ENCODE measurements around the gene GAD2.

GAD2 gene

DNA sequence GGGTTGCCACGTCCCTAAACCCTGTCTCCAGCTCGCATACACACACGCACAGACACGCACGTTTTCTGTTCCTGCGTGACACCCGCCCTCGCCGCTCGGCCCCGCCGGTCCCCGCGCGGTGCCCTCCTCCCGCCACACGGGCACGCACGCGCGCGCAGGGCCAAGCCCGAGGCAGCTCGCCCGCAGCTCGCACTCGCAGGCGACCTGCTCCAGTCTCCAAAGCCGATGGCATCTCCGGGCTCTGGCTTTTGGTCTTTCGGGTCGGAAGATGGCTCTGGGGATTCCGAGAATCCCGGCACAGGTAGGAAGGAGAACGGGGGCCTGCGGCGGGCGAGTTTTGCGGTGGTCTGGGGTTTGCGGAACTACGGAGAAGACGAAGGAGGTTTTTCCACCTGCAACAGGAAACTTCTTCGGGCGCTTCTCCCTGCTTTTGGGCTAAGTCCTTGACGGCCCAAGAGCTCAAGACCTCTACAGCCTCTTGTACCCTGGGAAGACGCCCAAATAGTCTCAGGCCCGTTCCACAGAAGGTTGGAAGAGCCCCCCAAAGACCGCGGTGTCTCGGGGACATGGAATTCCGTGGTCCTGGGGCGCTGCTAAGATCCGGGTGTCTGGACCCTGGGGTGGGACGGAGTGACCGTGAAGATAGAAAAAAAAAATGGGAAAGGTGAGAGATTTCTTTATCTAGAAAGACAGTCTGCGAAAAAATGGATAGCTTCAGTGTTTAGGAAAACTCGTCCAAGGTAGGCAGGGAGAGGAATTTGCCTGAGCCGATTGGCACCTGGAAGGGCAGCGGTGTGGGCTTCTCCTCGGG, at the start of gene GAD2:
Gene GAD2, plus strand, starts transcription at position 190 of the 811 bp plus-strand sequence. Its CDS starts 36 bp downstream, at position 226.
- Histone ChIP-seq H3F3A (ENCODE audit: insufficient read depth, low read length) (no peaks in the 10 kb centered on the region), H3K27ac (ENCODE audit: low read length) (no peak within 1 kb of the TSS), H3K4me1 (ENCODE audit: low read length) (no peaks in the 10 kb centered on the region), H3K9ac (ENCODE audit: low read length) (no peak within 1 kb of the TSS), H3K27me3 (replicated peaks; ENCODE audit: insufficient read depth, low read length) (no peaks in the 10 kb centered on the region), H4K20me1 (ENCODE audit: insufficient read depth, low read length) (no peaks in the 10 kb centered on the region), H3K4me2 (ENCODE audit: low read depth, low read length) (no peak within 1 kb of the TSS), H3K4me3 (ENCODE audit: low read length) (no peak within 1 kb of the TSS), H3K36me3 (replicated peaks; ENCODE audit: insufficient read depth, low read length) (no peaks in the 10 kb centered on the region), H3K9me3 (replicated peaks; ENCODE audit: insufficient read depth, low read length) (no peaks in the 10 kb centered on the region), H3K79me2 (ENCODE audit: low read length) (no peaks in the 10 kb centered on the region), H3K9me2 (replicated peaks; ENCODE audit: insufficient read depth, low read length) (no peaks in the 10 kb centered on the region), H2AFZ (ENCODE audit: low read length) (no peak within 1 kb of the TSS)
- DNase-seq: no peak
- TF ChIP-seq, protein P1, sequence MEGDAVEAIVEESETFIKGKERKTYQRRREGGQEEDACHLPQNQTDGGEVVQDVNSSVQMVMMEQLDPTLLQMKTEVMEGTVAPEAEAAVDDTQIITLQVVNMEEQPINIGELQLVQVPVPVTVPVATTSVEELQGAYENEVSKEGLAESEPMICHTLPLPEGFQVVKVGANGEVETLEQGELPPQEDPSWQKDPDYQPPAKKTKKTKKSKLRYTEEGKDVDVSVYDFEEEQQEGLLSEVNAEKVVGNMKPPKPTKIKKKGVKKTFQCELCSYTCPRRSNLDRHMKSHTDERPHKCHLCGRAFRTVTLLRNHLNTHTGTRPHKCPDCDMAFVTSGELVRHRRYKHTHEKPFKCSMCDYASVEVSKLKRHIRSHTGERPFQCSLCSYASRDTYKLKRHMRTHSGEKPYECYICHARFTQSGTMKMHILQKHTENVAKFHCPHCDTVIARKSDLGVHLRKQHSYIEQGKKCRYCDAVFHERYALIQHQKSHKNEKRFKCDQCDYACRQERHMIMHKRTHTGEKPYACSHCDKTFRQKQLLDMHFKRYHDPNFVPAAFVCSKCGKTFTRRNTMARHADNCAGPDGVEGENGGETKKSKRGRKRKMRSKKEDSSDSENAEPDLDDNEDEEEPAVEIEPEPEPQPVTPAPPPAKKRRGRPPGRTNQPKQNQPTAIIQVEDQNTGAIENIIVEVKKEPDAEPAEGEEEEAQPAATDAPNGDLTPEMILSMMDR (IDR thresholded peaks at IDR 0.05; ENCODE audit: low read length): no peak
- TF ChIP-seq EZH2phosphoT487 (IDR thresholded peaks at IDR 0.05; ENCODE audit: low read length) (no peak), EZH2 (optimal IDR thresholded peaks at IDR 0.05; ENCODE audit: low read depth, low read length) (no peak)

DNA sequence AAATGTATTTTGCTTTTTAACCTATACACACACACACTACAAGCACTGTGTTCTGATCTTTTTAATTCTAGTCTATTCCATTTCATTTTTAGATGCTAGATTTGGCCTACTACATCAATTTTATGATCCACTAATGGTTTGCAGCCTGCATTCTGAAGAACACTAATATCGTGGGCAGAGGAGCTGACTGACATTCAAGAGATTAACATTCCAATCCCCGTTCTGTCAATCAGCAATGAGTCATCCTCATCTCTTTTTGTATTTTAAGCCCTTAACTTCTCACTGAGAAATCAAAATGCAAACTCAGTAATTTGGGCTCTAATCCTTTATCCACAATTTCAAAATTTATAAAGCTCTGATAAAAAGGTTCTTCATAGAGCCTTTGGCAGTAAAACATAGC, 47.1 kb upstream of the GAD2 start:
- Histone ChIP-seq H3K9ac (ENCODE audit: low read length) (no peak overlapping the region), H3K27me3 (replicated peaks; ENCODE audit: insufficient read depth, low read length) (no peaks in the 10 kb centered on the region), H4K20me1 (ENCODE audit: insufficient read depth, low read length) (no peaks in the 10 kb centered on the region), H2AFZ (ENCODE audit: low read length) (no peak overlapping the region), H3K9me3 (replicated peaks; ENCODE audit: insufficient read depth, low read length) (no peaks in the 10 kb centered on the region), H3K4me1 (ENCODE audit: low read length) (no peaks in the 10 kb centered on the region), H3K4me2 (ENCODE audit: low read depth, low read length) (no peak overlapping the region), H3K27ac (ENCODE audit: low read length) (no peak overlapping the region), H3K4me3 (ENCODE audit: low read length) (no peak overlapping the region), H3K79me2 (ENCODE audit: low read length) (no peaks in the 10 kb centered on the region), H3F3A (ENCODE audit: insufficient read depth, low read length) (no peaks in the 10 kb centered on the region), H3K36me3 (replicated peaks; ENCODE audit: insufficient read depth, low read length) (no peaks in the 10 kb centered on the region), H3K9me2 (replicated peaks; ENCODE audit: insufficient read depth, low read length) (no peaks in the 10 kb centered on the region)
- DNase-seq: no peak
- TF ChIP-seq EZH2phosphoT487 (IDR thresholded peaks at IDR 0.05; ENCODE audit: low read length) (no peak), EZH2 (optimal IDR thresholded peaks at IDR 0.05; ENCODE audit: low read depth, low read length) (no peak)
- TF ChIP-seq, protein P1 (IDR thresholded peaks at IDR 0.05; ENCODE audit: low read length): no peak

DNA sequence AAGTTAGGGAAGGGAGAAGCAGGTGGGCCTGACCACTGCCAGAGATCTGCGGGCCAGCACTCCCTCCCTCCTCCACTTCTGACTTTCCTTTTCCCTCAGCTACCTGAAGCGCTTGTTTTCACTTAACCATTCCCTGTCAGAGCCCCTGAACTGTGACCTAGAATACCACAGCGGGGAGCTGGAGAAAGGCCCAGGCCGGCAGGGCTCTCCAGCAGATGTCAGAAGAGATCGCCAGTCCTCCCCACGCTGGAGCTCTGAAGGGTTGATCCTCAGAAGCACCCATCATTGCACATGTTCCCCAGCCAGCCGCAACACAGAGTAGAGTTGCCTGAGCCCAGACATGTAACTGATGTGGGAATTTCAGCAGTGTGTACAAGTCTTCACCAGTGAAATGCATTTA, 44.4 kb upstream of the GAD2 start:
- no peak overlapping the region for H2AFZ ChIP-seq (ENCODE audit: low read length)
- no peaks in the 10 kb centered on the region for H3K36me3 ChIP-seq (replicated peaks; ENCODE audit: insufficient read depth, low read length)
- H3K9me3 ChIP-seq (replicated peaks; ENCODE audit: insufficient read depth, low read length): no peaks in the 10 kb centered on the region
- no peak overlapping the region for H3K4me3 ChIP-seq (ENCODE audit: low read length)
- no peak overlapping the region for H3K27ac ChIP-seq (ENCODE audit: low read length)
- H3K4me2 ChIP-seq (ENCODE audit: low read depth, low read length): no peak overlapping the region
- H3F3A ChIP-seq (ENCODE audit: insufficient read depth, low read length): no peaks in the 10 kb centered on the region
- TF ChIP-seq, protein P1 (IDR thresholded peaks at IDR 0.05; ENCODE audit: low read length): no peak
- TF ChIP-seq EZH2 (optimal IDR thresholded peaks at IDR 0.05; ENCODE audit: low read depth, low read length) (no peak), EZH2phosphoT487 (IDR thresholded peaks at IDR 0.05; ENCODE audit: low read length) (no peak)
- H4K20me1 ChIP-seq (ENCODE audit: insufficient read depth, low read length): no peaks in the 10 kb centered on the region
- H3K79me2 ChIP-seq (ENCODE audit: low read length): no peaks in the 10 kb centered on the region
- H3K9me2 ChIP-seq (replicated peaks; ENCODE audit: insufficient read depth, low read length): no peaks in the 10 kb centered on the region
- no peaks in the 10 kb centered on the region for H3K27me3 ChIP-seq (replicated peaks; ENCODE audit: insufficient read depth, low read length)
- no peaks in the 10 kb centered on the region for H3K4me1 ChIP-seq (ENCODE audit: low read length)
- no peak for DNase-seq
- H3K9ac ChIP-seq (ENCODE audit: low read length): no peak overlapping the region
